Measurements from ENCODE around the gene GABBR1. TPM values are rescaled to one million over a fixed set of nuclear protein-coding genes. Genes with fewer than 3 reads are reported as not detected.

GABBR1 gene
- total RNA-seq, 1 experiment from 2014 or later = 146 TPM

- Histone ChIP-seq H3K79me1 (ENCODE audit: insufficient read depth, low read depth, low read length, poor library complexity, severe bottlenecking) (no peaks in the 10 kb centered on the region), H2BK20ac (ENCODE audit: low read depth, low read length, poor library complexity, severe bottlenecking) (no peak overlapping the region), H2BK120ac (ENCODE audit: low read depth, low read length, poor library complexity, severe bottlenecking) (no peak overlapping the region), H3K14ac (ENCODE audit: insufficient read depth, low read length) (no peak overlapping the region), H3K23me2 (ENCODE audit: insufficient read length, low read depth, low read length, poor library complexity, severe bottlenecking) (no peaks in the 10 kb centered on the region), H4K91ac (ENCODE audit: insufficient read length, low read depth, low read length) (no peak overlapping the region), H3K27me3 (ENCODE audit: insufficient read depth, low read length) (no peaks in the 10 kb centered on the region), H3K4me2 (ENCODE audit: insufficient read depth, insufficient read length, low read length) (no peak overlapping the region), H4K8ac (replicated peaks; ENCODE audit: insufficient read length, low read depth, low read length) (no peak overlapping the region), H2AK5ac (ENCODE audit: insufficient read length, low read length) (no peak overlapping the region), H2BK15ac (ENCODE audit: low read depth, low read length) (no peak overlapping the region), H3K18ac (ENCODE audit: insufficient read length, low read depth, low read length) (no peak overlapping the region), H3K23ac (ENCODE audit: insufficient read length, low read depth, low read length) (no peak overlapping the region), H3K79me2 (ENCODE audit: insufficient read depth, low read length) (no peaks in the 10 kb centered on the region), H2AFZ (ENCODE audit: low read length) (no peak overlapping the region), H4K5ac (ENCODE audit: insufficient read length, low read depth, low read length) (no peak overlapping the region), H3K27ac (ENCODE audit: insufficient read length, low read depth, low read length) (no peak overlapping the region), H2BK12ac (ENCODE audit: insufficient read length, low read depth, low read length) (no peak overlapping the region), H3K56ac (ENCODE audit: insufficient read length, low read depth, low read length) (no peak overlapping the region), H3K9me3 (ENCODE audit: control insufficient read depth, low read depth, low read length) (peaks cover 2% of the 10 kb centered on the region), H3K9ac (ENCODE audit: extremely low read depth, insufficient read length, low read length) (no peak overlapping the region), H3K4me1 (ENCODE audit: insufficient read depth, low read length) (peaks cover 10% of the 10 kb centered on the region; the same call in 1 of the 2 replicates), H3K4ac (ENCODE audit: low read depth, low read length) (no peak overlapping the region), H3T11ph (ENCODE audit: low read length) (no peak overlapping the region), H2BK5ac (ENCODE audit: insufficient read length, low read length) (no peak overlapping the region), H4K20me1 (ENCODE audit: control insufficient read depth, insufficient read depth, insufficient read length) (no peaks in the 10 kb centered on the region)
- H3K9me3 Mint-ChIP-seq = peaks cover 8% of the 10 kb centered on the region in 2 experiments
- H3K4me1 Mint-ChIP-seq = peaks cover 19 to 20% of the 10 kb centered on the region in 2 experiments
- WGBS (ENCODE audit: extremely low coverage, insufficient read length, low lambda C conversion rate) = no CpG with 5 or more reads among the region's 5 CpGs
- peak overlapping the region in 1 of 3 experiments; percentile 31; a peak in 1 of 7 replicates for H3K27ac Mint-ChIP-seq
- H3K4me3 Mint-ChIP-seq = no peak overlapping the region
- H3K27me3 Mint-ChIP-seq (ENCODE audit: low read depth) = no peaks in the 10 kb centered on the region
- no peak for TF ChIP-seq CTCF (conservative IDR thresholded peaks at IDR 0.05)
- H3K36me3 Mint-ChIP-seq (ENCODE audit: insufficient read depth in 1 of 3, low read depth in 3 of 3) = peaks cover 6 to 11% (median 7%) of the 10 kb centered on the region in 3 experiments
- DNase-seq = no peak
These were observed 104.6 kb downstream of the GABBR1 start for GRCh38 chr6:29528300-29528931.
